SK-N-MC (cell line): ENCODE data around the gene PARP15.

Experiments used
- DNase-seq: peaks from one replicate; pipeline ENCODE4 v3.0.0-alpha.2; 2011; ENCODE audit warnings: low read depth, low spot score
- H3K27ac ChIP-seq: fragments of 200-600 bp; sonication (generic); 2 replicates; pipeline ENCODE4 v1.5.1; 2016; ENCODE audit warnings: mixed run types
- H3K36me3 ChIP-seq: fragments of 200-600 bp; sonication (generic); 2 replicates; pipeline ENCODE4 v1.6.1; 2017; ENCODE audit warnings: antibody characterized with exemption, low read length, mixed read lengths; ENCODE audit not compliant: insufficient read depth
- H3K4me3 ChIP-seq: fragments of 200-600 bp; sonication (generic); 2 replicates; pipeline ENCODE4 v1.5.1; 2016
- H3K9ac ChIP-seq: fragments of 200-600 bp; sonication (generic); 2 replicates; pipeline ENCODE4 v1.8.0; 2017; ENCODE audit warnings: mixed run types, mixed read lengths; ENCODE audit not compliant: insufficient read length
- H3K9me3 ChIP-seq: fragments of 200-600 bp; sonication (generic); 2 replicates; pipeline ENCODE4 v1.6.1; 2017; ENCODE audit warnings: low read depth, mild to moderate bottlenecking, antibody characterized with exemption, low read length, moderate library complexity, mixed read lengths
- EZH2 ChIP-seq: fragments of 200-600 bp; sonication (generic); IDR thresholded peaks from one replicate; pipeline ENCODE4 v1.6.1; 2017; ENCODE audit warnings: antibody characterized with exemption
- FOXP2 ChIP-seq: optimal IDR thresholded peaks from 2 replicates; pipeline ENCODE3; 2011; ENCODE audit warnings: mild to moderate bottlenecking, moderate library complexity; ENCODE audit not compliant: insufficient read depth; ENCODE audit errors: extremely low read length, control extremely low read depth
- POLR2AphosphoS5 ChIP-seq: IDR thresholded peaks from 2 replicates; pipeline ENCODE4 v1.6.1; 2012; ENCODE audit warnings: mild to moderate bottlenecking, low read depth, low read length, borderline replicate concordance

The PARP15 gene

DNA sequence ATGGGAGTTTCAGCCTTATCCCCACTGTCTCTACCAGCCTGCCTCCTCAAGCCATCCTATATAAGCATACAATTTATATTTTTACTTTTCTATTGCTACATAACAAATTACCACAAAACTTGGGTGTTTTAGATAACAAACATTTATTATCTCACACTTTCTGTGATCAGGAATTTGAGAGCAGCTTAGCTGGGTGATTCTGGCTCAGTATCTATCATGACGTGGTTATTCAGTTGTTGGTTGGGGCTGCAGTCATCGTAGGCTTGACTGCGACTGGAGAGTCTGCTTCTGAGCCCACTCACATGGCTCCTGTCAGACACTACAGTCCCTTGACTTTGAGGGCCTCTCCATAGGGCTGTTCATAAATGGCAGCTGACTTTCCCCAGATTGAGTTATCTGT is 20.7 kb downstream of the PARP15 start:
- Histone ChIP-seq H3K36me3 (no peaks in the 10 kb centered on the region), H3K9me3 (no peaks in the 10 kb centered on the region), H3K4me3 (no peak overlapping the region), H3K9ac (no peak overlapping the region), H3K27ac (no peak overlapping the region)
- no peak for TF ChIP-seq FOXP2
- TF ChIP-seq POLR2AphosphoS5, result no peak
- no peak for TF ChIP-seq EZH2
- no peak for DNase-seq

DNA sequence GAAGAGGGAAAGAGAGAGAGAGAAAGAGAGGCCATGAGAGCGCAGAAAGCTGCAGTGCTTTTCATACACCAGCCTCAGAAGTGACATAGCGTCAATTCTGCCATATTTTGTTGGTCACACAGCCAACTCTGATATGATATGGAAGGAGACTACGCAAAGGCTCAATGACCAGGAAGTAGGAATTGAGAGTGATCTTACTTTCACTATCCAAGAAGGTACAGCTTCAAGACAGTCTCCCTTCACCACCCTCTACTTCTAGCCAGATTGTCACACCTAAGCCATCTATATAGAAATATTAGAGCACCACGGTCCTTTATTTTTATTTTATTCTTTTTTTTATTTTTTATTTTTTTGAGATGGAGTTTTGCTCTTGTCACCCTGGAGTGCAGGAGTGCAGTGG is 21.1 kb downstream of the PARP15 start:
- no peak for DNase-seq
- Histone ChIP-seq H3K9me3 (no peaks in the 10 kb centered on the region), H3K36me3 (no peaks in the 10 kb centered on the region), H3K27ac (no peak overlapping the region), H3K4me3 (no peak overlapping the region), H3K9ac (no peak overlapping the region)
- TF ChIP-seq FOXP2 (no peak), EZH2 (no peak), POLR2AphosphoS5 (no peak)

DNA sequence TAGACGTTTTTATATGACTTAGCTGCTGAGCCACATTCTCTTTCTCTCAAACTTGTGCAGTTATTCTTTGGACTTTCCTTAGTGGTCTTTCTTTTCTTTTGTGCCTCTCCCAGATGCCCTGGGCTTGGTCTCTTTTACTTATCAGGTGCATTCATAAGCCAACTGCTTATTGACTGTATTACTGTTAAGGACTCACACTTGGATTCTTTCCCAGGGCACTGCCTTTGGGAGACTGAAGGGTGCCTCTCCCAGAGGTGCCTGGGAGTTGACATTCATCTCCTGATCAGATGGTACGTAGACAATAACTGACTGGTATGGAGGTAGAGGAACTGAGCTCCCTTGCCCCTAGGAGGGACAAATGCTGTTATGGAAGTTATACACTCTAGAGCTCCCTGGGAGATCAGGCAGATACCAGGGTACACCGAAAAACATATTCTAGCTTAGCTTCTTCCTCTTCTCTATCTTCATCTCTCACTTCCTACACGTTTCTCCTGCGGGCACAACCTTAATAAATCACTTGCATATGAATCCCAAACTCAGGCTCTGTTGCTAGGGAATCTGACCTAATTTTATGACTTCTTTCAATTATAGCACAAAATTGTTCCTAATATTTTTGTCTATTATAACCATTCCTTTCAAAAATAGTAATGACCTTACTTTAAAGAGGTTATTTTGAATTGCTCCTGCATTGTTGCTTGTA is 24.7 kb downstream of the PARP15 start:
- DNase-seq, result no peak
- H3K27ac ChIP-seq, result no peak overlapping the region
- no peak overlapping the region for H3K9ac ChIP-seq
- TF ChIP-seq POLR2AphosphoS5 (no peak), FOXP2 (no peak), EZH2 (no peak)
- H3K9me3 ChIP-seq, result no peaks in the 10 kb centered on the region
- H3K4me3 ChIP-seq, result no peak overlapping the region
- H3K36me3 ChIP-seq, result no peaks in the 10 kb centered on the region

DNA sequence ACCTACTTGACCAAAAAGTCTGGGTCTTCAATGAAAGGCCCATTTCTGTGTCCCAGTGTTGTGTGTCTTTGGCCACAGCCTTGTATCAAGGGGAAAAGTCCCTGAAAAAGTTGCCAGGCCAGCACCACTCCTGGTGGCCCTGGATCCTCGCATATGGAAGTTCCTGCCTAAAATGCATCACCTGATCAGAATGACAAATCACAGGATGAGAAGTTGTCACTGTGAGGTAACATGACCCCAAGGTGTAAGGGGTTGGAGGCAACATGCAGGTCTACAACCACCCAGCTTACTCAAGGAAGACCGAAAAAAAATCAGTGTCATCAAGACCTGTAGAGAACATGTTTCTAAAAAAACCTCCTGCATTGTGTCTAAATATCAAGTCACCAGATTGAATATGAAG is 25.6 kb downstream of the PARP15 start:
- H3K4me3 ChIP-seq, result no peak overlapping the region
- H3K36me3 ChIP-seq, result no peaks in the 10 kb centered on the region
- DNase-seq, result no peak
- TF ChIP-seq POLR2AphosphoS5 (no peak), EZH2 (no peak), FOXP2 (no peak)
- no peaks in the 10 kb centered on the region for H3K9me3 ChIP-seq
- H3K27ac ChIP-seq, result no peak overlapping the region
- H3K9ac ChIP-seq, result no peak overlapping the region

DNA sequence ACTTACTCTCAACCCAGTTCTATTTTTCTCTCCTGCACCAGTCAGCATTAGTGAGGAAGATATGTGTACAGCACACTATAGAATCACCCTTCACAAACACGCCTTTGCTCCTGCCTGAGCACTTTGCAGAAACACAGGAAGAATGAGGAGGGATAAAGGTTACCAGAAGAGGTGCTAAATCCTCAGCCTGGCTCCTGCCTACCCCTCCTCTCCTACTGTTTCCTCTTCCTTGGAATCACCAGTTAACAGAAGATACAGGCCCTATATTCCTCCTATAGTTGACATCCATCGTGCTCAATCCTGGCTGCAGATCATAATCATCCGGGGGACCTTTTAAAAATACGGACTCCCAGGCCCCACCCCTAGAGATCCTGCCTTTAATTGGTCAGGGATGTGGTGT is 28.9 kb downstream of the PARP15 start:
- Histone ChIP-seq H3K9me3 (no peaks in the 10 kb centered on the region), H3K36me3 (no peaks in the 10 kb centered on the region), H3K9ac (no peak overlapping the region), H3K27ac (no peak overlapping the region), H3K4me3 (no peak overlapping the region)
- no peak for DNase-seq
- TF ChIP-seq EZH2 (no peak), FOXP2 (no peak), POLR2AphosphoS5 (no peak)

DNA sequence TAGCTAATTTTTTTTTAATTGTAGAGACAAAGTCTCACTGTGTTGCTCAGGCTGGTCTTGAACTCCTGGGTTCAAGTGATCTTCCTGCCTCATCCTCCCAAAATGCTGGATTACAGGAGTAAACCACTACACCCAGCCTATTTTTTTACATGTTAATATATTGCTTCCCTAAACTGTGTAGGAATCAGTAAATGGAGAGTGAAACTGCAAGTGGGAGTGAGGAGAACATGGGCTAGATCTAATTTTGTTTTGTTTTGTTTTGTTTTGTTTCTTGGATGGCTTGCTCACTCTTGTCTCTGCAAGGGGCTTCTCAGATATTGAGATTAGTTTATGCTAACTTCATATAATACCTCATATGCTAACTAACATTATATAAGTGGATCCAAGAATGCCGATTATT is 31.5 kb downstream of the PARP15 start:
- no peaks in the 10 kb centered on the region for H3K9me3 ChIP-seq
- no peak overlapping the region for H3K9ac ChIP-seq
- TF ChIP-seq EZH2 (no peak), FOXP2 (no peak), POLR2AphosphoS5 (no peak)
- H3K36me3 ChIP-seq, result no peaks in the 10 kb centered on the region
- H3K27ac ChIP-seq, result no peak overlapping the region
- DNase-seq, result no peak
- no peak overlapping the region for H3K4me3 ChIP-seq

DNA sequence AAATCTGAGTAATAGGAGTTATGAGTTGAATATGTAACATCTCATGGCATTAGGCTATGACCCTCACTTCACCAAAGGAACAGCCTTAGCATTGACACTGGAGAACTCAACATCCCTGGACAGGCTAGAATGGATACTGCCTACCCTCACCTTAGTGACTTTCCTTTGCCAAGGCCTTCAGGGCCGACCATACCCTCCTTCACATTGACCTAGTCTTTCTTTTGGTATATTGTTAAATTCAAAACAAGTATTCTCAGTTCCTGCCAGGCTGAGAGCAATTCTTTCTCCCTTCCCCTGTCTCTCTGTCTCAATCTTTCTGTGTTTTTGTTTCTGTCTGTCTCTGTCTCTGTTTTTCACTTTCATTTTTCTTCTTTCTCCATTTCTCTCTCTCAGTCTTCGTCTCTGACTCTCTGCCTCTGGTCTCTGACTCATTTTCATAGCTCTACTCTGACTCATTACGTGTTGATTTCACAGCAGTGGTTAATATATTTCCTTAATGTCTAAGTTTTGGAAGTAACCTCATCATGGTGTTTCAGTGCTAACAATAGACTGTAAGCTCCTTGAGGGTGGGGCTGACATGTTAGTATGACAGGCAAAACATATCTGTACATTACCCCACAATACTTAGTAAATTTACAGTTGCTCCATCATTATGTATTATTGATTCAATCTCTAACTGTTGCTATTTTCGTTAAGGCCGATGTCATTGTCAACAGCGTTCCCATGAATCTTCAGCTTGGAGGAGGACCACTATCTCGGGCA is 32.5 kb downstream of the PARP15 start:
- Histone ChIP-seq H3K36me3 (no peaks in the 10 kb centered on the region), H3K9ac (no peak overlapping the region), H3K9me3 (no peaks in the 10 kb centered on the region), H3K4me3 (no peak overlapping the region), H3K27ac (no peak overlapping the region)
- no peak for TF ChIP-seq FOXP2
- no peak for TF ChIP-seq POLR2AphosphoS5
- DNase-seq, result no peak

DNA sequence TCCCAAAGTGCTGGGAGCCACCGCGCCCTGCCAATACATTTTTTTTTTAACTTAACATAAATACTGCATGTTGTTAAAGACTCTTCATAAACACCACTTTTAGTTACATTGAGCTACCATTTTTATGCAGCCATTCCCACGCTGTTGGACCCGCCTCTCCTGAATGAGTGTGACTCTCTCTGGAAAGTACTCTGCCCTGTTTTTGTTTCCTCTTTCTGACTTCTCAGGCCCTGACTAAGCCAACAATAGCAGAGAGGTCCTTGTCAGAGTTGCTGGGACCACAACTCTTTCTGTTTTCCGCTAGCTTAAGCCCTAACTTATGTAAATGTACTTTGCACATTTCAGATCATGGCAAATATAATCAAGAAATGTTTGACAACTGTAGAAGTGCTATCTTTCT is 35.2 kb downstream of the PARP15 start:
- Histone ChIP-seq H3K36me3 (no peaks in the 10 kb centered on the region), H3K4me3 (no peak overlapping the region), H3K9ac (no peak overlapping the region), H3K9me3 (no peaks in the 10 kb centered on the region), H3K27ac (no peak overlapping the region)
- DNase-seq, result no peak
- TF ChIP-seq POLR2AphosphoS5 (no peak), EZH2 (no peak), FOXP2 (no peak)
